Measurements from ENCODE around the gene FAM227A.
A peak's percentile ranks its signal among the peaks of the same experiment; 100 is the strongest.
"Not testable (repeated sequence)": the region's sequence is repeated elsewhere in the genome, so short reads cannot be mapped to it uniquely, and the experiment has no call there.

FAM227A gene

GRCh38 chr22:38657045-38657909 lies 1.1 kb upstream of the FAM227A start:
- DNase-seq (peak; percentile 60), ATAC-seq (peak; percentile 50)

GRCh38 chr22:38655519-38656255 lies 505 bp downstream of the FAM227A start:
- DNase-seq: no peak
- ATAC-seq: peak; percentile 6

GRCh38 chr22:38653741-38654140 lies 2.5 kb downstream of the FAM227A start:
- DNase-seq (no peak), ATAC-seq (no peak)

- ATAC-seq (no peak), DNase-seq (no peak)
Observed at GRCh38 chr22:38652859-38653258, 3.3 kb downstream of the FAM227A start.

- DNase-seq: no peak
- ATAC-seq: no peak
Observed at GRCh38 chr22:38649841-38650522, 6.2 kb downstream of the FAM227A start.

- DNase-seq (no peak), ATAC-seq (no peak)
Observed at GRCh38 chr22:38645430-38645829, 10.8 kb downstream of the FAM227A start.

GRCh38 chr22:38644245-38644644 lies 11.9 kb downstream of the FAM227A start:
- DNase-seq: not testable (repeated sequence)
- ATAC-seq: peak; percentile 52

GRCh38 chr22:38641476-38642040 lies 14.6 kb downstream of the FAM227A start:
- no peak for DNase-seq
- ATAC-seq: no peak

GRCh38 chr22:38638728-38639127 lies 17.5 kb downstream of the FAM227A start:
- DNase-seq (no peak), ATAC-seq (no peak)

GRCh38 chr22:38638216-38638615 lies 18.0 kb downstream of the FAM227A start:
- peak; percentile 23 for ATAC-seq
- no peak for DNase-seq

- DNase-seq (no peak), ATAC-seq (no peak)
Observed at GRCh38 chr22:38632528-38632927, 23.7 kb downstream of the FAM227A start.

GRCh38 chr22:38631724-38632123 lies 24.5 kb downstream of the FAM227A start:
- ATAC-seq: no peak
- no peak for DNase-seq

GRCh38 chr22:38629108-38629507 lies 27.1 kb downstream of the FAM227A start:
- DNase-seq: no peak
- ATAC-seq: no peak

- ATAC-seq (peak; percentile 32), DNase-seq (no peak)
Observed at GRCh38 chr22:38628444-38628843, 27.7 kb downstream of the FAM227A start.

GRCh38 chr22:38623351-38623750 lies 32.8 kb downstream of the FAM227A start:
- ATAC-seq: peak; percentile 9
- no peak for DNase-seq

- no peak for ATAC-seq
- no peak for DNase-seq
Observed at GRCh38 chr22:38618682-38619081, 37.5 kb downstream of the FAM227A start.

GRCh38 chr22:38618258-38618657 lies 37.9 kb downstream of the FAM227A start:
- DNase-seq (no peak), ATAC-seq (no peak)

- DNase-seq, ATAC-seq: not testable (repeated sequence)
Observed at GRCh38 chr22:38615064-38615405, 41.2 kb downstream of the FAM227A start.

GRCh38 chr22:38614332-38615063 lies 41.7 kb downstream of the FAM227A start:
- no peak for ATAC-seq
- DNase-seq: no peak

- DNase-seq (no peak), ATAC-seq (no peak)
Observed at GRCh38 chr22:38613588-38613987, 42.6 kb downstream of the FAM227A start.

GRCh38 chr22:38612217-38613006 lies 43.8 kb downstream of the FAM227A start:
- no peak for ATAC-seq
- no peak for DNase-seq

Measured in stimulated activated naive CD8-positive, alpha-beta T cell treated with anti-CD3 and anti-CD28 coated beads, Interleukin-15, Interleukin-2, amounts not matched to agents 100 U/mL and 50 U/mL, for 24 hours (primary cell).